Measurements from ENCODE around the gene MEGF6.
"Not testable (repeated sequence)": the region's sequence is repeated elsewhere in the genome, so short reads cannot be mapped to it uniquely, and the experiment has no call there.

MEGF6 gene

GRCh38 chr1:3577711-3578432 lies 33.4 kb downstream of the MEGF6 start:
- H3K36me3 ChIP-seq (ENCODE audit: control insufficient read depth, insufficient read depth, low read length), result no peaks in the 10 kb centered on the region
- no peak overlapping the region for H3K27ac ChIP-seq (ENCODE audit: low read depth, low read length, severe bottlenecking)
- H3K4me3 ChIP-seq (ENCODE audit: extremely low read depth, insufficient read depth, low read length, poor library complexity, severe bottlenecking), result no peak overlapping the region
- 87 to 88% methylated on average over 19 to 22 of the region's 27 CpGs for WGBS, 2 experiments (ENCODE audit: insufficient coverage in 2 of 2)
- H3K4me1 ChIP-seq (ENCODE audit: control insufficient read depth, insufficient read depth, low read length, poor library complexity, severe bottlenecking), result no peaks in the 10 kb centered on the region
- no peaks in the 10 kb centered on the region for H3K9me3 ChIP-seq (ENCODE audit: control insufficient read depth, low read length)

- Histone ChIP-seq H3K4me1 (ENCODE audit: control insufficient read depth, insufficient read depth, low read length, poor library complexity, severe bottlenecking) (no peaks in the 10 kb centered on the region), H3K9me3 (ENCODE audit: control insufficient read depth, low read length) (no peaks in the 10 kb centered on the region), H3K4me3 (ENCODE audit: extremely low read depth, insufficient read depth, low read length, poor library complexity, severe bottlenecking) (no peak overlapping the region), H3K36me3 (ENCODE audit: control insufficient read depth, insufficient read depth, low read length) (no peaks in the 10 kb centered on the region), H3K27ac (ENCODE audit: low read depth, low read length, severe bottlenecking) (no peak overlapping the region)
- 93 to 97% methylated on average over 5 to 6 of the region's 7 CpGs for WGBS, 2 experiments (ENCODE audit: insufficient coverage in 2 of 2)
Measured at GRCh38 chr1:3577300-3577699, 34.0 kb downstream of the MEGF6 start.

DNA sequence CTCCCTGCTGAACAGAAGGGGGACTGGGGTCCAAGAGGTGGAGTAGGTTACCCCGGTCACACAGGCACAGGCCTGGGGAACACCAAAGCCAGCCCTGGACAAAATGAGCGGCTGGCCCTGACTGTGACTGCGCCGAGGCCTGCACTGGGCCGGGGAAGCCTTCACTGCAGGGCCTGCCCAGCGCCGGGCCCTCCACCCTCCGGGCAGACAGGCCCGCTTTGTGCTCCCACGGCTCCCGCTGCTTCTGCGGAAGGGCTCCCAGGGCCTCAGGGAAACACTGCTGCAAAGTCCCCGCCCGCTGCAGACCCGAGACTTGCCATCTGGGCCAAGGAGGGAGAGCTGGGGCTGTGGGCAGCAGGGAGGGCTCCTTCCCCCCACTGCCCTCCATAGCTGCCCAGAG lies 35.3 kb downstream of the MEGF6 start:
- Histone ChIP-seq H3K36me3 (ENCODE audit: control insufficient read depth, insufficient read depth, low read length) (no peaks in the 10 kb centered on the region), H3K4me3 (ENCODE audit: extremely low read depth, insufficient read depth, low read length, poor library complexity, severe bottlenecking) (no peak overlapping the region), H3K9me3 (ENCODE audit: control insufficient read depth, low read length) (no peaks in the 10 kb centered on the region), H3K27ac (ENCODE audit: low read depth, low read length, severe bottlenecking) (no peak overlapping the region), H3K4me1 (ENCODE audit: control insufficient read depth, insufficient read depth, low read length, poor library complexity, severe bottlenecking) (no peaks in the 10 kb centered on the region)
- WGBS, 2 experiments (ENCODE audit: insufficient coverage in 2 of 2), result 88 to 90% methylated on average over 12 to 15 of the region's 15 CpGs

DNA sequence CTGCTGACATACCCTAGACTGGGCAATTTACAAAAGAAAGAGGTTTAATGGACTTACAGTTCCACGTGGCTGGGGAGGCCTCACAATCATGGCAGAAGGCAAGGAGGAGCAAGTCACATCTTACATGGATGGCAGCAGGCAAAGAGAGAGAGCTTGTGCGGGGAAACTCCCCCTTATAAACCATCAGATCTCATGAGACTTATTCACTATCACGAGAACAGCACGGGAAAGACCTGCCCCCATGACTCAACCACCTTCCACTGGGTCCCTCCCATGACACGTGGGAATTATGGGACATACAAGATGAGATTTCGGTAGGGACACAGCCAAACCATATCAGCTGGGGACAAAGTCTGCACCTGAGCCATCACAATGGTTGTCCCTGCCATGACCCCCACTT lies 35.8 kb downstream of the MEGF6 start:
- 81 to 90% methylated on average over 3 to 5 of the region's 6 CpGs for WGBS, 2 experiments (ENCODE audit: insufficient coverage in 2 of 2)
- H3K4me1 ChIP-seq (ENCODE audit: control insufficient read depth, insufficient read depth, low read length, poor library complexity, severe bottlenecking); H3K9me3 ChIP-seq (ENCODE audit: control insufficient read depth, low read length); H3K27ac ChIP-seq (ENCODE audit: low read depth, low read length, severe bottlenecking); H3K36me3 ChIP-seq (ENCODE audit: control insufficient read depth, insufficient read depth, low read length); H3K4me3 ChIP-seq (ENCODE audit: extremely low read depth, insufficient read depth, low read length, poor library complexity, severe bottlenecking): not testable (repeated sequence)

DNA sequence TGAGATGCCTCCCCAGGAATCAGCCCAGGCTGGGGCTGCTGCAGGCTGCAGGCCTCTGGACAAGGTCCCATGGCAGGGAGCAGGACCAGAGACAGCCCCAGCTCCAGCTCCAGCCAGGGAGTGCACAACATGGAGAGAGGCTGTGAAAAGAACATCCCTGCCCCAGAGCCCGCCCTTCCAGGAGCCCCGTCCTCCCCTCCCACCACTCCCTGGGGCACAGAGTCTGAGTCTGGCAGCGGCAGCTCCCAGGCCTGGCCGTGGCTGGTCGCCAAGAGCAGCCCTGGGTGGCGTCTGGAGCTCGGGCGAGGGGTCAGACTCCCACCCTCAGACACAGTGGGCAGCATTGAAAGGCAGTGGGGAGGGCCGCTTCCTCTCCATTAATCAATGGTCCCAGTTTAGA lies 37.8 kb downstream of the MEGF6 start:
- no peaks in the 10 kb centered on the region for H3K4me1 ChIP-seq (ENCODE audit: control insufficient read depth, insufficient read depth, low read length, poor library complexity, severe bottlenecking)
- WGBS, 2 experiments (ENCODE audit: insufficient coverage in 2 of 2), result 91 to 95% methylated on average over 5 to 9 of the region's 9 CpGs
- no peaks in the 10 kb centered on the region for H3K9me3 ChIP-seq (ENCODE audit: control insufficient read depth, low read length)
- H3K36me3 ChIP-seq (ENCODE audit: control insufficient read depth, insufficient read depth, low read length), result no peaks in the 10 kb centered on the region
- no peak overlapping the region for H3K27ac ChIP-seq (ENCODE audit: low read depth, low read length, severe bottlenecking)
- H3K4me3 ChIP-seq (ENCODE audit: extremely low read depth, insufficient read depth, low read length, poor library complexity, severe bottlenecking), result no peak overlapping the region

DNA sequence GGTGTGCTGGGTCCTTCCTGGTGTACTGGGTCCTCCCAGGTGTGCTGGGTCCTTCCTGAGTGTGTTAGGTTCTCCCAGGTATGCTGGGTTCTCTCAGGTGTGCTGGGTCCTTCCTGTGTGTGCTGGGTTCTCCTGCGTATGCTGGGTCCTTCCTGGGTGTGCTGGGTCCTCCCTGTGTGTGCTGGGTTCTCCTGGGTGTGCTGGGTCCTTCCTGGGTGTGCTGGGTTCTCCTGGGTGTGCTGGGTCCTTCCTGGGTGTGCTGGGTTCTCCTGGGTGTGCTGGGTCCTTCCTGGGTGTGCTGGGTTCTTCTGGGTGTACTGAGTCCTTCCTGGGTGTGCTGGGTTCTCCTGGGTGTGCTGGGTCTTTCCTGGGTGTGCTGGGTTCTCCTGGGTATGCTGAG lies 38.7 kb downstream of the MEGF6 start:
- WGBS, 2 experiments (ENCODE audit: insufficient coverage in 2 of 2), result 100% methylated on average over 1 of the region's 1 CpG; no CpG with 5 or more reads in 1 of the 2 experiments
- H3K36me3 ChIP-seq (ENCODE audit: control insufficient read depth, insufficient read depth, low read length); H3K27ac ChIP-seq (ENCODE audit: low read depth, low read length, severe bottlenecking); H3K4me3 ChIP-seq (ENCODE audit: extremely low read depth, insufficient read depth, low read length, poor library complexity, severe bottlenecking); H3K9me3 ChIP-seq (ENCODE audit: control insufficient read depth, low read length); H3K4me1 ChIP-seq (ENCODE audit: control insufficient read depth, insufficient read depth, low read length, poor library complexity, severe bottlenecking): not testable (repeated sequence)

DNA sequence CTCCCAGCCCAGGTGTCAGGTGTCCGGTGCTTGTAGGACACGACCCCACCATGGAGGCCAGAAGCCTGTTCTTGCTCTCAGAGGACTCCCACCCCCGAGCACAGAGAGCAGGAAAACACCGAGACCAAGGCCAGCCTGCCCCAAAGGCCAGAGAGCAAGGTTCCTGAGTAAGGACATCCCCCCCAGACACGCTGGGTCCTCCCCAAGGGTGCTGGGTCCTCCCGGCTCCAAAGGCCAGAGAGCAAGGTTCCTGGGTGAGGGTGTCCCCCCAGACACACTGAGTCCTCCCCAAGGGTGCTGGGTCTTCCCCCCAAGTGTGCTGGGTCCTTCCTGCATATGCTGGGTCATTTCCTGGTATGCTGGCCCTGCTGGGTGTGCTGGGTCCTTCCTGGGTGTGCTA lies 40.0 kb downstream of the MEGF6 start:
- Histone ChIP-seq H3K4me3 (ENCODE audit: extremely low read depth, insufficient read depth, low read length, poor library complexity, severe bottlenecking) (no peak overlapping the region), H3K36me3 (ENCODE audit: control insufficient read depth, insufficient read depth, low read length) (no peaks in the 10 kb centered on the region), H3K27ac (ENCODE audit: low read depth, low read length, severe bottlenecking) (no peak overlapping the region), H3K4me1 (ENCODE audit: control insufficient read depth, insufficient read depth, low read length, poor library complexity, severe bottlenecking) (no peaks in the 10 kb centered on the region), H3K9me3 (ENCODE audit: control insufficient read depth, low read length) (no peaks in the 10 kb centered on the region)
- 82 to 94% methylated on average over 6 of the region's 6 CpGs for WGBS, 2 experiments (ENCODE audit: insufficient coverage in 2 of 2)

GRCh38 chr1:3570066-3570986 lies 41.0 kb downstream of the MEGF6 start:
- WGBS, 2 experiments (ENCODE audit: insufficient coverage in 2 of 2), result 82 to 91% methylated on average over 16 to 17 of the region's 21 CpGs
- H3K4me3 ChIP-seq (ENCODE audit: extremely low read depth, insufficient read depth, low read length, poor library complexity, severe bottlenecking), result no peak overlapping the region
- H3K27ac ChIP-seq (ENCODE audit: low read depth, low read length, severe bottlenecking), result no peak overlapping the region
- no peaks in the 10 kb centered on the region for H3K36me3 ChIP-seq (ENCODE audit: control insufficient read depth, insufficient read depth, low read length)
- H3K4me1 ChIP-seq (ENCODE audit: control insufficient read depth, insufficient read depth, low read length, poor library complexity, severe bottlenecking), result peaks cover 3% of the 10 kb centered on the region
- H3K9me3 ChIP-seq (ENCODE audit: control insufficient read depth, low read length), result no peaks in the 10 kb centered on the region

DNA sequence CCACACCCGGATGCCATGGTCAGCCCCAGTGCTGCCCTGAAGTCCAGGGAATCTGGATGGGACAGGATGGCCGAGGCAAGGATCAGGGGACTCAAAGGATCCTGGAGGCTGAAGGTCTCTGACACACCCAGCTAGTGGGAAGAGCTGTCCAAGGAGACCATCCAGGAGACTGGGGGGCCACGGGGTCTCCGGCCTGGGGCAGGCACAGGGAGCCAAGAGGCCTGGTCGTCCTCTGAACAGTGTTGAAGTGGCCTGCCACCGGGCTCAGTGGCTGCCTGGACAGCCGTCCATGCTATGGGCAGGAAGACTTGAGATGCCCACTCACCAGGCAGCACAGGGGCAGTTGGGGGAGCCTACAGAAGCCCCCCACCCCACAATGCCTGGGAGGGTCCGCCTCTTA lies 41.9 kb downstream of the MEGF6 start:
- Histone ChIP-seq H3K36me3 (ENCODE audit: control insufficient read depth, insufficient read depth, low read length) (no peaks in the 10 kb centered on the region), H3K4me3 (ENCODE audit: extremely low read depth, insufficient read depth, low read length, poor library complexity, severe bottlenecking) (no peak overlapping the region), H3K27ac (ENCODE audit: low read depth, low read length, severe bottlenecking) (no peak overlapping the region), H3K4me1 (ENCODE audit: control insufficient read depth, insufficient read depth, low read length, poor library complexity, severe bottlenecking) (peaks cover 3% of the 10 kb centered on the region), H3K9me3 (ENCODE audit: control insufficient read depth, low read length) (no peaks in the 10 kb centered on the region)
- 81 to 95% methylated on average over 6 to 8 of the region's 8 CpGs for WGBS, 2 experiments (ENCODE audit: insufficient coverage in 2 of 2)

DNA sequence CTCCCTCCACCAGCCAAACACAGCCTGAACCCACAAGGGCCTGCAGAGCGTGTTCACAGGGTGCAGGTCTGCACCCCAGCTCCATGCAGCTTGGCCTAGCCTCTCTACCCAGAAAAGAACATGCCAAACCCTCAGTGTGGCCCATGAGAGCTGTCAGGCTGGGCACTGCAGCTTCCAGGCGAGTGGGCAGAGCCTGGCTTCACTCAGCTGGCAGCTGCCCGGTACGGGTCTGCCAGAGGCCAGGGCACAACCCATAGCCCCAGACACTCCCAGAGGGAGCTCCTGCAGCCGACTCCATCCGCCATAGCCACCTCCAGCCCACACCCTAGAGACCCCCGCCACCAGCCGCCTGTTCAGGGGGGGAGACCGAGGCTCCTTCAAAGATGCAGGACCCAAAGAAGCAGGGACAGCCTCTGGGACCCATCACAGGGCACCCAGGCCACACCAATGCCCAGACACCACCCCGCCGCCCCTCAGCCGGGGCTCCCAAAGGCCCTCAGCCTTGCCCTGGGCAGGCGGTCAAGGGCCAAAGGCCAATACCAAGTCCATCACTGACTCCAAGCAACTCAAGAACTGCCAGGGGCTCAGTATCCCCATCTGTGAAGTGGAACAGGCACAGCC lies 42.4 kb downstream of the MEGF6 start:
- WGBS, 2 experiments (ENCODE audit: insufficient coverage in 2 of 2), result 96 to 98% methylated on average over 10 to 11 of the region's 13 CpGs
- Histone ChIP-seq H3K4me3 (ENCODE audit: extremely low read depth, insufficient read depth, low read length, poor library complexity, severe bottlenecking) (no peak overlapping the region), H3K27ac (ENCODE audit: low read depth, low read length, severe bottlenecking) (no peak overlapping the region), H3K4me1 (ENCODE audit: control insufficient read depth, insufficient read depth, low read length, poor library complexity, severe bottlenecking) (peaks cover 3% of the 10 kb centered on the region), H3K9me3 (ENCODE audit: control insufficient read depth, low read length) (no peaks in the 10 kb centered on the region), H3K36me3 (ENCODE audit: control insufficient read depth, insufficient read depth, low read length) (no peaks in the 10 kb centered on the region)
